H1 (cell line): ENCODE results near the gene UCHL5. TPM values are rescaled to one million over a fixed set of nuclear protein-coding genes. Genes with fewer than 3 reads are reported as not detected.

Experiments
- CTCF ChIA-PET: fragments of 300-600 bp; sonication (Branson Sonifier 250); formaldehyde crosslinking; loops from one replicate; lab custom pipeline; 2021; ENCODE audit not compliant: partially characterized antibody; lab: Charles Lee
- POLR2A ChIA-PET: fragments of 300-600 bp; sonication (Branson Sonifier 250); formaldehyde crosslinking; loops from one replicate; lab custom pipeline; 2021; ENCODE audit warnings: inconsistent platforms; ENCODE audit not compliant: partially characterized antibody; lab: Charles Lee
- DNase-seq, 2 experiments: peaks; one replicate each; pipeline versions ENCODE4 v3.0.0 to v3.0.0-alpha.2; 2010 to 2022; ENCODE audit warnings: low spot score in 2 of 2, low read depth in 1 of 2, mixed read lengths in 1 of 2
- FAIRE-seq: peaks from 2 replicates; lab custom pipeline; 2011; peaks lifted over from hg19 to GRCh38; lab: Jason Lieb, UNC
- H2AFZ ChIP-seq: 2 replicates; pipeline ENCODE4 v1.8.1; 2012; ENCODE audit warnings: low read length, inconsistent platforms
- H2AK5ac ChIP-seq: 2 replicates; pipeline ENCODE4 v1.6.1; 2013; ENCODE audit warnings: low read depth, low read length
- H2BK120ac ChIP-seq: replicated peaks from 2 replicates; pipeline ENCODE3; 2013; ENCODE audit warnings: low read depth, low read length, inconsistent platforms
- H2BK12ac ChIP-seq: 2 replicates; pipeline ENCODE4 v1.6.1; 2013; ENCODE audit warnings: low read depth, low read length
- H2BK15ac ChIP-seq: 2 replicates; pipeline ENCODE4 v1.6.1; 2013; ENCODE audit warnings: low read length
- H2BK20ac ChIP-seq: 2 replicates; pipeline ENCODE4 v1.6.1; 2013; ENCODE audit warnings: low read length
- H2BK5ac ChIP-seq: 2 replicates; pipeline ENCODE4 v1.6.1; 2013; ENCODE audit warnings: low read depth, low read length
- H3K14ac ChIP-seq: 2 replicates; pipeline ENCODE4 v1.6.1; 2013; ENCODE audit warnings: inconsistent platforms; ENCODE audit not compliant: insufficient read length
- H3K18ac ChIP-seq: 2 replicates; pipeline ENCODE4 v1.6.1; 2013; ENCODE audit warnings: low read length; ENCODE audit errors: extremely low read depth
- H3K23ac ChIP-seq: 2 replicates; pipeline ENCODE4 v1.6.1; 2013; ENCODE audit warnings: inconsistent platforms; ENCODE audit not compliant: insufficient read length
- H3K23me2 ChIP-seq: 2 replicates; pipeline ENCODE4 v1.6.1; 2013; ENCODE audit warnings: low read depth, low read length
- H3K27ac ChIP-seq: 2 replicates; pipeline ENCODE4 v1.6.1; 2011; ENCODE audit warnings: low read depth, low read length, inconsistent platforms
- H3K27me3 ChIP-seq, 4 experiments: replicated peaks in 1 of 4; 1 replicate in 1 of 4; 2 replicates in 3 of 4; pipeline versions ENCODE4 v1.6.1 to v1.8.1; 2011 to 2013; ENCODE audit warnings: low read length in 3 of 4, mild to moderate bottlenecking in 3 of 4, inconsistent platforms in 2 of 4, mixed read lengths in 2 of 4, moderate library complexity in 1 of 4; ENCODE audit not compliant: control insufficient read depth in 3 of 4, insufficient read depth in 3 of 4; ENCODE audit errors: extremely low read depth in 1 of 4
- H3K36me3 ChIP-seq, 4 experiments: 2 replicates each; pipeline versions ENCODE4 v1.6.1 to v1.8.1; 2011 to 2013; ENCODE audit warnings: mild to moderate bottlenecking in 4 of 4, low read length in 3 of 4, moderate library complexity in 2 of 4, control low read depth in 1 of 4, inconsistent platforms in 1 of 4; ENCODE audit not compliant: insufficient read depth in 4 of 4, control insufficient read depth in 2 of 4
- H3K4ac ChIP-seq: replicated peaks from 2 replicates; pipeline ENCODE3; 2013; ENCODE audit warnings: low read length, low read depth, mixed read lengths, inconsistent platforms; ENCODE audit not compliant: insufficient read length
- H3K4me1 ChIP-seq, 4 experiments: replicated peaks in 1 of 4; 1 replicate in 1 of 4; 2 replicates in 3 of 4; pipeline versions ENCODE4 v1.6.1 to v1.8.1; 2011 to 2013; ENCODE audit warnings: low read length in 3 of 4, inconsistent platforms in 2 of 4, mixed read lengths in 1 of 4; ENCODE audit not compliant: insufficient read depth in 4 of 4, control insufficient read depth in 3 of 4
- H3K4me2 ChIP-seq, 2 experiments: 2 replicates each; pipeline versions ENCODE4 v1.6.1 to v1.8.1; 2011 to 2013; ENCODE audit warnings: low read depth in 2 of 2, low read length in 2 of 2, control low read depth in 1 of 2, inconsistent platforms in 1 of 2, mild to moderate bottlenecking in 1 of 2; ENCODE audit not compliant: insufficient read depth in 1 of 2
- H3K4me3 ChIP-seq, 4 experiments: fragments of 200-600, 300-600 bp in 1 of 4; sonication (generic), shearing (Covaris generic), sonication (Bioruptor Twin) in 1 of 4; 2 replicates each; pipeline versions ENCODE4 v1.5.1 to v1.8.1; 2011 to 2016; ENCODE audit warnings: low read length in 4 of 4, low read depth in 3 of 4, control low read depth in 2 of 4, inconsistent platforms in 2 of 4, mild to moderate bottlenecking in 2 of 4, mixed read lengths in 1 of 4, moderate library complexity in 1 of 4; ENCODE audit not compliant: insufficient read depth in 2 of 4; ENCODE audit errors: extremely low read depth in 1 of 4
- H3K56ac ChIP-seq: replicated peaks from 2 replicates; pipeline ENCODE3; 2013; ENCODE audit warnings: low read depth, mild to moderate bottlenecking, mixed read lengths, low read length, inconsistent platforms; ENCODE audit not compliant: insufficient read length
- H3K79me1 ChIP-seq: 2 replicates; pipeline ENCODE4 v1.6.1; 2013; ENCODE audit warnings: low read depth, low read length, control low read depth
- H3K79me2 ChIP-seq, 2 experiments: 2 replicates each; pipeline versions ENCODE4 v1.6.1 to v1.8.1; 2012 to 2013; ENCODE audit warnings: low read length in 2 of 2, mild to moderate bottlenecking in 2 of 2, inconsistent platforms in 1 of 2; ENCODE audit not compliant: insufficient read depth in 2 of 2, control insufficient read depth in 1 of 2
- H3K9ac ChIP-seq, 4 experiments: replicated peaks in 1 of 4; 1 replicate in 1 of 4; 2 replicates in 3 of 4; pipeline versions ENCODE4 v1.6.1 to v1.8.1; 2011 to 2013; ENCODE audit warnings: low read depth in 3 of 4, low read length in 3 of 4, control low read depth in 2 of 4, mild to moderate bottlenecking in 2 of 4, moderate library complexity in 2 of 4, inconsistent platforms in 1 of 4; ENCODE audit errors: extremely low read depth in 1 of 4
- H3K9me3 ChIP-seq, 2 experiments: 2 replicates each; pipeline versions ENCODE4 v1.6.1 to v1.8.1; 2012 to 2013; ENCODE audit warnings: mild to moderate bottlenecking in 2 of 2, moderate library complexity in 2 of 2, control low read depth in 1 of 2, inconsistent platforms in 1 of 2, low read depth in 1 of 2, low read length in 1 of 2, mixed read lengths in 1 of 2; ENCODE audit not compliant: insufficient read depth in 2 of 2
- H4K20me1 ChIP-seq, 2 experiments: replicated peaks in 1 of 2; 2 replicates each; pipeline versions ENCODE3 to v1.8.1; 2011 to 2013; ENCODE audit warnings: inconsistent platforms in 2 of 2, low read length in 2 of 2, mild to moderate bottlenecking in 1 of 2; ENCODE audit not compliant: insufficient read depth in 2 of 2, control insufficient read depth in 1 of 2
- H4K5ac ChIP-seq: 2 replicates; pipeline ENCODE4 v1.6.1; 2013; ENCODE audit warnings: low read length, low read depth, mixed read lengths, inconsistent platforms; ENCODE audit not compliant: insufficient read length
- H4K8ac ChIP-seq: 2 replicates; pipeline ENCODE4 v1.8.0; 2013; ENCODE audit warnings: mild to moderate bottlenecking, moderate library complexity, low read length, inconsistent platforms; ENCODE audit not compliant: insufficient read depth; ENCODE audit errors: extremely low read depth
- H4K91ac ChIP-seq: replicated peaks from 2 replicates; pipeline ENCODE3; 2013; ENCODE audit warnings: low read length, mixed read lengths, inconsistent platforms; ENCODE audit not compliant: insufficient read length
- GABPA ChIP-seq: IDR thresholded peaks from 2 replicates; pipeline ENCODE4 v1.6.1; 2011; ENCODE audit warnings: mild to moderate bottlenecking, low read length, moderate library complexity, borderline replicate concordance; ENCODE audit not compliant: insufficient read depth
- WGBS, 2 experiments: shearing (Covaris generic) in 1 of 2; methylation state at CpG; one replicate each; pipeline versions ENCODE4 v1.1.6 to v1.1.7; 2013 to 2015; ENCODE audit warnings: low lambda C conversion rate in 2 of 2, mixed read lengths in 2 of 2, inconsistent platforms in 1 of 2, low coverage in 1 of 2, missing lambda C conversion rate in 1 of 2; ENCODE audit not compliant: insufficient replicate concordance in 2 of 2, insufficient coverage in 1 of 2, insufficient read length in 1 of 2; ENCODE audit errors: extremely low coverage in 1 of 2, missing lambda C conversion rate in 1 of 2; 5-methylcytosine and 5-hydroxymethylcytosine counted together
- polyA plus RNA-seq, 7 experiments: library from polyadenylated mRNA; depleted of rRNA in 3 of 7; stranded (reverse) in 5 of 7; unstranded in 2 of 7; fragments of >200 nt in 5 of 7; fragments of 200-250 nt in 2 of 7; gene quantifications; 1 replicate in 5 of 7; 2 replicates in 1 of 7; 4 replicates in 1 of 7; pipeline versions ENCODE4 v1.2.1 to v1.2.3, GENCODE V29; 2011 to 2013; ENCODE audit warnings: missing spikeins in 2 of 7, mixed read lengths in 2 of 7
- total RNA-seq: library from RNA; stranded (reverse); fragmentation: NEBNext Ultra II Directional; extraction: Animal tissue kit (Norgen Biotek cat#: 25700); gene quantifications from 2 replicates; pipeline ENCODE4 v1.2.1, GENCODE V29; 2021

UCHL5 gene
- total and polyA plus RNA-seq, 2 of the 8 experiments (the other 6 are each of a cell fraction or from before 2014, with no cell fraction given): 12.0 to 40.0 TPM

- H3K4me3 ChIP-seq: peak overlapping the region; percentile 67 to 82 (median 76)
- no peak overlapping the region for H4K91ac ChIP-seq
- FAIRE-seq (no peak), DNase-seq (no peak)
- H3K14ac ChIP-seq: no peak overlapping the region
- H3K36me3 ChIP-seq: no peaks in the 10 kb centered on the region
- no peak overlapping the region for H2BK12ac ChIP-seq
- TF ChIP-seq GABPA: no peak
- H3K56ac ChIP-seq: no peak overlapping the region
- no peak overlapping the region for H3K4ac ChIP-seq
- H2BK5ac ChIP-seq: no peak overlapping the region
- H4K8ac ChIP-seq: no peak overlapping the region
- peaks cover 0 to 2% of the 10 kb centered on the region in 2 experiments for H4K20me1 ChIP-seq
- peaks cover 0 to 11% (median 4%) of the 10 kb centered on the region in 4 experiments; a peak in 4 of 7 replicates for H3K27me3 ChIP-seq
- peaks cover 0 to 5% (median 2%) of the 10 kb centered on the region in 4 experiments; a peak in 4 of 7 replicates for H3K4me1 ChIP-seq
- no peak overlapping the region for H3K27ac ChIP-seq
- H2AK5ac ChIP-seq: no peak overlapping the region
- H3K18ac ChIP-seq: no peak overlapping the region
- H3K79me1 ChIP-seq: no peaks in the 10 kb centered on the region
- no peak overlapping the region for H3K23ac ChIP-seq
- peak overlapping the region; percentile 78 for H2AFZ ChIP-seq
- no peak overlapping the region for H2BK120ac ChIP-seq
- ChIA-PET CTCF (interaction anchor here (0.7 to 2.3 kb wide), 2 partner anchors 16 kb away, joined by 3 to 10 read pairs; partner anchors contain the start of gene CDC73), POLR2A (interaction anchor here (0.9 to 5.2 kb wide), 4 partner anchors 13 to 296 kb away, joined by 4 to 21 read pairs (median 16); partner anchors contain the start of gene CDC73)
- H3K23me2 ChIP-seq: peaks cover 9% of the 10 kb centered on the region
- no peaks in the 10 kb centered on the region for H3K79me2 ChIP-seq
- WGBS, 2 experiments: 68% methylated on average over 4 of the region's 4 CpGs; no CpG with 5 or more reads in 1 of the 2 experiments
- no peaks in the 10 kb centered on the region for H3K9me3 ChIP-seq
- no peak overlapping the region for H4K5ac ChIP-seq
- no peak overlapping the region for H2BK20ac ChIP-seq
- peak overlapping the region; percentile 83 to 91 for H3K4me2 ChIP-seq
- H3K9ac ChIP-seq: peak overlapping the region in 1 of 4 experiments; percentile 66; a peak in 3 of 7 replicates
- H2BK15ac ChIP-seq: no peak overlapping the region
Measured at GRCh38 chr1:193105821-193106177, 46.6 kb upstream of the UCHL5 start.
